IMR-90 (cell line): Measurements from ENCODE around the gene ANKRD33B. TPM values are rescaled to one million over a fixed set of nuclear protein-coding genes. Genes with fewer than 3 reads are reported as not detected.

Source experiments
- ATAC-seq: fragments of 200-7000 bp; cut with Tn5 transposase; 2 replicates; pipeline ENCODE4 v1.9.1; 2020; ENCODE audit warnings: low read depth, mild to moderate bottlenecking, moderate library complexity
- BruUV-seq: library from RNA; stranded (reverse); fragments of 400-500 nt; replicated peaks from 2 replicates; lab custom pipeline; 2021; lab: Mats Ljungman, UMichigan
- CTCF ChIA-PET: fragments of 300-600 bp; formaldehyde crosslinking; extraction: SDS; loops from one replicate; lab custom pipeline; 2021; ENCODE audit warnings: antibody characterized with exemption; lab: Yijun Ruan, JAX
- POLR2A ChIA-PET: fragments of 300-600 bp; sonication (Branson Sonifier 250); formaldehyde crosslinking; loops from one replicate; lab custom pipeline; 2022; ENCODE audit warnings: antibody characterized with exemption; ENCODE audit not compliant: unreplicated experiment; lab: Charles Lee
- DNase-seq: peaks from one replicate; pipeline ENCODE4 v3.0.0; 2013
- H2AFZ ChIP-seq: replicated peaks from 2 replicates; pipeline ENCODE3; 2013; ENCODE audit warnings: low read length, mild to moderate bottlenecking; ENCODE audit not compliant: poor library complexity
- H2AK5ac ChIP-seq: 2 replicates; pipeline ENCODE4 v1.6.1; 2013; ENCODE audit warnings: low read depth, low read length, inconsistent platforms
- H2AK9ac ChIP-seq: replicated peaks from 2 replicates; pipeline ENCODE3; 2013; ENCODE audit warnings: mild to moderate bottlenecking, low read depth, low read length, moderate library complexity; ENCODE audit not compliant: poor library complexity
- H2BK120ac ChIP-seq: 2 replicates; pipeline ENCODE4 v1.6.1; 2013; ENCODE audit warnings: low read depth, low read length, inconsistent platforms
- H2BK15ac ChIP-seq: 3 replicates; pipeline ENCODE4 v1.6.1; 2013; ENCODE audit warnings: low read depth, low read length, inconsistent platforms
- H2BK20ac ChIP-seq: 2 replicates; pipeline ENCODE4 v1.6.1; 2013; ENCODE audit warnings: low read depth, mild to moderate bottlenecking, inconsistent platforms, low read length, moderate library complexity
- H2BK5ac ChIP-seq: 2 replicates; pipeline ENCODE4 v1.6.1; 2013; ENCODE audit warnings: mild to moderate bottlenecking, low read depth, low read length, inconsistent platforms; ENCODE audit not compliant: poor library complexity, severe bottlenecking
- H3K14ac ChIP-seq: replicated peaks from 2 replicates; pipeline ENCODE4 v1.6.1; 2013; ENCODE audit warnings: low read depth, low read length, inconsistent platforms
- H3K18ac ChIP-seq: 2 replicates; pipeline ENCODE4 v1.6.1; 2013; ENCODE audit warnings: low read depth, low read length, control low read depth
- H3K23ac ChIP-seq: 2 replicates; pipeline ENCODE4 v1.6.1; 2013; ENCODE audit warnings: low read depth, low read length, inconsistent platforms
- H3K27ac ChIP-seq: 2 replicates; pipeline ENCODE4 v1.5.1; 2013; ENCODE audit warnings: mild to moderate bottlenecking, control low read depth, low read length; ENCODE audit not compliant: insufficient read depth
- H3K27me3 ChIP-seq: 2 replicates; pipeline ENCODE4 v1.6.1; 2013; ENCODE audit warnings: low read length; ENCODE audit not compliant: control insufficient read depth, insufficient read depth
- H3K36me3 ChIP-seq: 2 replicates; pipeline ENCODE4 v1.6.1; 2013; ENCODE audit warnings: low read length, mixed read lengths; ENCODE audit not compliant: control insufficient read depth, insufficient read depth
- H3K4ac ChIP-seq: 2 replicates; pipeline ENCODE4 v1.6.1; 2013; ENCODE audit warnings: low read depth, low read length, inconsistent platforms
- H3K4me1 ChIP-seq: 2 replicates; pipeline ENCODE4 v1.6.1; 2013; ENCODE audit warnings: low read length, mixed read lengths; ENCODE audit not compliant: control insufficient read depth, insufficient read depth
- H3K4me2 ChIP-seq: 2 replicates; pipeline ENCODE4 v1.6.1; 2013; ENCODE audit warnings: low read depth, mild to moderate bottlenecking, control low read depth, low read length, moderate library complexity
- H3K4me3 ChIP-seq: 2 replicates; pipeline ENCODE4 v1.5.1; 2013; ENCODE audit warnings: low read depth, mild to moderate bottlenecking, control low read depth, low read length, moderate library complexity; ENCODE audit not compliant: insufficient read depth
- H3K56ac ChIP-seq: 2 replicates; pipeline ENCODE4 v1.6.1; 2013; ENCODE audit warnings: low read length, inconsistent platforms; ENCODE audit not compliant: insufficient read depth; ENCODE audit errors: extremely low read depth
- H3K79me1 ChIP-seq, 2 experiments: 2 replicates each; pipeline ENCODE4 v1.6.1; 2013; ENCODE audit warnings: low read length in 2 of 2, inconsistent platforms in 1 of 2, low read depth in 1 of 2
- H3K9ac ChIP-seq: 2 replicates; pipeline ENCODE4 v1.6.1; 2013; ENCODE audit warnings: low read depth, low read length, control low read depth
- H3K9me1 ChIP-seq: 2 replicates; pipeline ENCODE4 v1.6.1; 2013; ENCODE audit warnings: low read length, inconsistent platforms; ENCODE audit not compliant: insufficient read depth
- H3K9me3 ChIP-seq: 2 replicates; pipeline ENCODE4 v1.6.1; 2013; ENCODE audit warnings: low read length; ENCODE audit not compliant: control insufficient read depth, insufficient read depth
- H4K20me1 ChIP-seq: 2 replicates; pipeline ENCODE4 v1.6.1; 2013; ENCODE audit warnings: low read length, inconsistent platforms; ENCODE audit not compliant: insufficient read depth
- H4K5ac ChIP-seq: 2 replicates; pipeline ENCODE4 v1.6.1; 2013; ENCODE audit warnings: mild to moderate bottlenecking, low read depth, low read length, control low read depth
- H4K8ac ChIP-seq, 2 experiments: 2 replicates each; pipeline ENCODE4 v1.6.1; 2013; ENCODE audit warnings: low read depth in 2 of 2, low read length in 2 of 2, control low read depth in 1 of 2, inconsistent platforms in 1 of 2
- H4K91ac ChIP-seq: 2 replicates; pipeline ENCODE4 v1.6.1; 2013; ENCODE audit warnings: low read depth, low read length, inconsistent platforms; ENCODE audit not compliant: insufficient read depth
- BHLHE40 ChIP-seq: fragments of 150-350 bp; IDR thresholded peaks from 2 replicates; pipeline ENCODE4 v1.6.1; 2016; ENCODE audit warnings: mild to moderate bottlenecking, low read depth, low read length
- CHD1 ChIP-seq: IDR thresholded peaks from 2 replicates; pipeline ENCODE4 v1.6.1; 2012; ENCODE audit warnings: low read depth, low read length, improper control_type of control experiment
- CTCF ChIP-seq: conservative IDR thresholded peaks from 2 replicates; pipeline ENCODE4 v1.5.1; 2012; ENCODE audit warnings: mild to moderate bottlenecking, low read depth, low read length, improper control_type of control experiment
- ELK1 ChIP-seq: fragments of 150-350 bp; IDR thresholded peaks from 2 replicates; pipeline ENCODE4 v1.6.1; 2016; ENCODE audit warnings: low read depth, mild to moderate bottlenecking, low read length, moderate library complexity, borderline replicate concordance
- FOS ChIP-seq: fragments of 150-350 bp; IDR thresholded peaks from 2 replicates; pipeline ENCODE4 v1.6.1; 2016; ENCODE audit warnings: low read depth, low read length
- MAFK ChIP-seq: IDR thresholded peaks from 2 replicates; pipeline ENCODE4 v1.6.1; 2012; ENCODE audit warnings: low read depth, low read length, improper control_type of control experiment
- MAZ ChIP-seq: IDR thresholded peaks from 2 replicates; pipeline ENCODE4 v1.6.1; 2012; ENCODE audit warnings: low read depth, mild to moderate bottlenecking, low read length, improper control_type of control experiment, moderate library complexity, borderline replicate concordance
- MXI1 ChIP-seq: IDR thresholded peaks from 2 replicates; pipeline ENCODE4 v1.6.1; 2012; ENCODE audit warnings: low read depth, mild to moderate bottlenecking, low read length, moderate library complexity, borderline replicate concordance
- NFE2L2 ChIP-seq: fragments of 150-350 bp; IDR thresholded peaks from 2 replicates; pipeline ENCODE4 v1.6.1; 2016; ENCODE audit warnings: low read depth, mild to moderate bottlenecking, low read length
- POLR2A ChIP-seq: IDR thresholded peaks from 2 replicates; pipeline ENCODE4 v1.6.1; 2012; ENCODE audit warnings: mild to moderate bottlenecking, low read depth, low read length
- RAD21 ChIP-seq: IDR thresholded peaks from 2 replicates; pipeline ENCODE4 v1.6.1; 2012; ENCODE audit warnings: low read length, improper control_type of control experiment
- RFX5 ChIP-seq: IDR thresholded peaks from 2 replicates; pipeline ENCODE4 v1.8.0; 2012; ENCODE audit warnings: low read depth, mild to moderate bottlenecking, low read length, moderate library complexity
- SMC3 ChIP-seq: fragments of 150-350 bp; IDR thresholded peaks from 2 replicates; pipeline ENCODE4 v1.6.1; 2016; ENCODE audit warnings: low read depth, mild to moderate bottlenecking, antibody characterized with exemption, low read length, moderate library complexity
- USF2 ChIP-seq: fragments of 150-350 bp; IDR thresholded peaks from 2 replicates; pipeline ENCODE4 v1.6.1; 2017; ENCODE audit warnings: mild to moderate bottlenecking, antibody characterized with exemption, low read length, low read depth
- WGBS, 2 experiments: methylation state at CpG; one replicate each; pipeline versions ENCODE4 v1.1.5 to v1.1.7; 2013; ENCODE audit warnings: missing lambda C conversion rate in 2 of 2; ENCODE audit not compliant: insufficient read length in 1 of 2; ENCODE audit errors: extremely low coverage in 2 of 2; 5-methylcytosine and 5-hydroxymethylcytosine counted together
- dilution Hi-C: fragments of 300-500 bp; cut with HindIII; formaldehyde crosslinking; loops from one replicate; pipeline ENCODE4 v1.14.3; 2018; ENCODE audit warnings: low sequenced_read_pairs; ENCODE audit not compliant: unreplicated experiment
- in situ Hi-C: fragments of 300-500 bp; cut with MboI; formaldehyde crosslinking; loops from 3 replicates; pipeline ENCODE4 v1.14.3; 2019; ENCODE audit warnings: low sequenced_read_pairs, inconsistent platforms, mixed read lengths
- intact Hi-C: fragments of 100-400 bp; cut with micrococcal nuclease; formaldehyde crosslinking; loops from 2 replicates; pipeline ENCODE4 v1.10.0; 2022
- polyA plus RNA-seq, 3 experiments: library from polyadenylated mRNA; depleted of rRNA; stranded (reverse); fragments of >200 nt; gene quantifications; 2 replicates each; pipeline ENCODE4 v1.2.3, GENCODE V29; 2012; ENCODE audit warnings: low replicate concordance in 1 of 3
- total RNA-seq: library from RNA; depleted of rRNA; stranded (reverse); fragments of >200 nt; gene quantifications from 2 replicates; pipeline ENCODE4 v1.2.3, GENCODE V29; 2012

Gene ANKRD33B
- total and polyA plus RNA-seq, 2 of the 4 experiments (the other 2 are of a cell fraction): 2.5 to 3.3 TPM

- H3K27ac ChIP-seq: no peak overlapping the region
- H2BK120ac ChIP-seq: no peak overlapping the region
- no peak overlapping the region for H2AK9ac ChIP-seq
- no peak overlapping the region for H3K56ac ChIP-seq
- WGBS, 2 experiments: no CpG with 5 or more reads among the region's 8 CpGs
- no peak overlapping the region for H4K8ac ChIP-seq
- no peak overlapping the region for H3K18ac ChIP-seq
- H3K14ac ChIP-seq: no peak overlapping the region
- intact Hi-C loops: no loop called here
- no peak overlapping the region for H3K4me3 ChIP-seq
- no peak overlapping the region for H2AK5ac ChIP-seq
- H3K9me3 ChIP-seq: no peaks in the 10 kb centered on the region
- no peak overlapping the region for H3K4ac ChIP-seq
- no TSS peak for BruUV-seq
- no peak overlapping the region for H4K5ac ChIP-seq
- H3K9ac ChIP-seq: no peak overlapping the region
- ATAC-seq: no peak
- CTCF ChIA-PET: no interaction called here
- no peak overlapping the region for H4K91ac ChIP-seq
- DNase-seq: no peak
- dilution Hi-C loops: no loop called here
- H3K79me1 ChIP-seq: peaks cover 29 to 81% of the 10 kb centered on the region in 2 experiments
- H3K9me1 ChIP-seq: peaks cover 18% of the 10 kb centered on the region
- peaks cover 12% of the 10 kb centered on the region; the same call in 1 of the 2 replicates for H3K4me1 ChIP-seq
- H2BK15ac ChIP-seq: no peak overlapping the region
- H2BK20ac ChIP-seq: no peak overlapping the region
- H2AFZ ChIP-seq: no peak overlapping the region
- no peak for TF ChIP-seq USF2
- no peak for TF ChIP-seq CTCF
- TF ChIP-seq BHLHE40: no peak
- no peak for TF ChIP-seq CHD1
- no peak for TF ChIP-seq FOS
- no peak for TF ChIP-seq ELK1
- TF ChIP-seq RFX5: no peak
- no peak for TF ChIP-seq MAZ
- no peak for TF ChIP-seq MAFK
- TF ChIP-seq MXI1: no peak
- TF ChIP-seq POLR2A: no peak
- no peak for TF ChIP-seq NFE2L2
- TF ChIP-seq RAD21: no peak
- no peak for TF ChIP-seq SMC3
- H4K20me1 ChIP-seq: peaks cover 65% of the 10 kb centered on the region
- no peaks in the 10 kb centered on the region for H3K27me3 ChIP-seq
- H3K4me2 ChIP-seq: no peak overlapping the region
- H3K23ac ChIP-seq: no peak overlapping the region
- POLR2A ChIA-PET: no interaction called here
- no peak overlapping the region for H2BK5ac ChIP-seq
- in situ Hi-C loops: no loop called here
- peaks cover 3% of the 10 kb centered on the region; the same call in 1 of the 2 replicates for H3K36me3 ChIP-seq
Observed at GRCh38 chr5:10582512-10582897, 18.6 kb downstream of the ANKRD33B start.
